Measurements from ENCODE around the gene FEM1C. TPM values are rescaled to one million over a fixed set of nuclear protein-coding genes. Genes with fewer than 3 reads are reported as not detected.
"Not testable (repeated sequence)": the region's sequence is repeated elsewhere in the genome, so short reads cannot be mapped to it uniquely, and the experiment has no call there.

Gene FEM1C
- total RNA-seq, 1 donor from 2014 or later: 33.7 TPM

DNA sequence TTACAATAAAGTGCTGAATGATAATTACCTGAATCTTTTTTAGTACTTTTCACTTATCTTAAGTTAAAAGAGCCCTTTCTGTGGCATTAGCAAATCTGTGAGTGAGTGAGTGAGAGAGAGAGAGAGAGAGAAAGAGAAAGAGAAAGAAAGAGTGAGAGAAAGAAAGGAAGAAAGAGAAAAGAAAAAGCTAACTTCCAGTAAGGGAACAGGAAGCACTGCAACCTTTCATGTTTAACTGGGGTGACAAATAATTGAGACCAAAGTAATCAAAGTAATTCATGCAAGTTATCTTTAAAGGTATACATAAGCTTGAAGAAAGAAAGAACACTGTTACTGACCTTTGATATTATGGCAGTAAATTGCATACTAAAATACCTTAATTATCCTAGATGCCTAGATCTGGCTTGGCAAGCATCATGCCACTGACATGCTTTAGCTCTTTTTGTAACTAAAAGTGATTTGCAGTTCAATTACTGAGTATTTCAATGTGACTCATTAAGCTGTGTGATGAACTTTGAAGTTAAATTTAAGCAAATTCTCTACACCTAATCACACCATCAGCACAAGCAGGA lies 21.7 kb downstream of the FEM1C start:
- no peak for DNase-seq (ENCODE audit: low spot score)

DNA sequence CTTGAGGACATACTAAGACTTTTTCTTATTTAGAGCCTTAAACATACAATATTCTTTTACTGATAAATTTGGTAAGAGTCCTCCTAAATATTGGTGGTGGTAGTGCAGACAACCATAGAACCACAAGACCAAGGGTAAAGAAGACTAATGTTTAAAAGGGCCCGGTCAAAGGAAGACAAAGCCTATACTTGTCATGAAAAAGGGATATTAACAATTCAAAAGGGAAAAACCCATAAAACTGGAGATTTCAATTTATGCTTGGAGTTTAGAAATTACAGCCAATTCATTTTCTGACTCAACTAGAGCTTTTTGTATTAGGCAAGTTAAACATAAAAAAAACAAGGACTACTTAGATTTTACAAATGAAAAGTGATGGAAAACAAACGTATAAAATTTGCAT lies 24.4 kb downstream of the FEM1C start:
- no peak for DNase-seq (ENCODE audit: low spot score)

DNA sequence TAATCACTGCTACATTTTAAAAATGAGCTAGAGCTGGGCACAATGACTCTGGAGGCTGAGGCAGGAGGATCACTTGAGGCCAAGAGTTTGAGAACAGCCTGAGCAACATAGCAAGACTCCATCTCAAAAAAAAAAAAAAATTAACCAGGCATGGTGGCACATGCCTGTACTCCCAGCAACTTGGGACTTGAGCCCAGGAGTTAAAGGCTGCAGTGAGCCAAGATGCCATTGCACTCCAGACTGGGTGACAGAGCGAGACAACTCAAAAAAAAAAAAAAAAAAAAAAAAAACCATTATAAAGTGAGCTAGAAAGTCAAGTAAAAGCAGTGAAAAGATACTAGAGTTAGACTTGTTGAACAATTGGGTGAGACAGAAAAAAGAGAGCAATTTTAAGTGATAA lies 28.2 kb downstream of the FEM1C start:
- no peak for DNase-seq (ENCODE audit: low spot score)

DNA sequence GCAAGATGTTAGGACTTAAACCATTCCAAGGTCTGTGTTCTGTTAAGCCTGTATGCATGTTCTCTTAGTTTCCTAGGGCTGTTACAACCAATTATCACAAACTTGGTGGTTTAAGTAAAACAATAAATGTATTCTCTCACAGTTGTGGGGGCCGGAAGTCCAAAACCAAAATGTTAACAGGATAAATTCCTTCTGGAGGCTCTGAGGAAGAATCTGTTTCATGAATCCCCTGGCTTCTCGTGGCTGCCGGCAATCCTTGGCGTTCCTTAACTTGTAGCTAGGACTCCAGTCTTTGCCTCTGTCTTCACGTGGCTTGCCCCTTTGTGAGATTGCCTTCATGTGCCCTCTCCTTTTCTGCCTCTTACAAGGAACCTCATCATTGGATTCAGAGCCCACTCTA lies 30.4 kb downstream of the FEM1C start:
- no peak for DNase-seq (ENCODE audit: low spot score)

DNA sequence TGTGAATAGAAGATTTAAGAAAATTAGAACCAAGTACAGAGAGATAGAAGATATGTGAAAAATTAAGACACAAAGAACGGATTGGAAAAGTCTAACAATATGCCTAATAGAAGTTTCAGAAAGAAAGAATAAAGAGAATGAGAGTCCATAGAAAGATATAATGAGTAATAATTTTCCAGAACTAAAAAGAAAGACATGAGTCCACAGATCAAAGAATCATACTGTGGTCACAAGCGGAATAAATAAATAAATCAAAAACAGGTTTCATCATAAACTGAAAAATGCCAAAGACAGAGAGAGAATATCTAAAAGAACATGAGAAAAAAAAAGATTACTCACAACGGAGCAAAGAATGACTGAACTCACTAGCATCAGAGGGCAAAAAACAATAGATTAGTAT lies 32.9 kb downstream of the FEM1C start:
- DNase-seq (ENCODE audit: low spot score): no peak

DNA sequence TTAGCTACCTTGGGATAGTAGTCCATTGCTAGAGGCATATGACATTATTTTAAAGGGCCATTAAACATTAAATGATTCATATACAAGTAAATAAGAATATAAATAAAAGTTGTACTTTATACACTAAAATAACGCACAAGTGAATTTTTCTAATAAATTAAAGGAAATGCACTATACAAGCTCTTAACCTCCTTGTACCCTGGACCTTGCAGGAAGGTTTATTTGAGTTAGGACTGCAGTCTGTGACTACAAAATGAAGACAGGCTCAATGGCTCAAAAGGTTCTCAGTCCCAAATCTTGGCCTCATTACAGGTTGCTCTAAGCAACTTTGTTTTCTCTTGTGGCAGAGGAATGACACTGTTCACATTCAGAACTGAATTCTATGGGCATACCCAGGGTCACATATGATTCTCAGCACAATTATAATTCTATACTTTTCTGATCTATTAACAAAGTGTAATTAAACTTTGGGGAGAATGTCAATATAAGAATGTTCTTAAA lies 34.4 kb downstream of the FEM1C start:
- no peak for DNase-seq (ENCODE audit: low spot score)

GRCh38 chr5:115509547-115509946 lies 35.0 kb downstream of the FEM1C start:
- DNase-seq (ENCODE audit: low spot score): peak; percentile 19

- DNase-seq (ENCODE audit: low spot score): peak; percentile 95
Measured at GRCh38 chr5:115507681-115508080, 36.9 kb downstream of the FEM1C start.

DNA sequence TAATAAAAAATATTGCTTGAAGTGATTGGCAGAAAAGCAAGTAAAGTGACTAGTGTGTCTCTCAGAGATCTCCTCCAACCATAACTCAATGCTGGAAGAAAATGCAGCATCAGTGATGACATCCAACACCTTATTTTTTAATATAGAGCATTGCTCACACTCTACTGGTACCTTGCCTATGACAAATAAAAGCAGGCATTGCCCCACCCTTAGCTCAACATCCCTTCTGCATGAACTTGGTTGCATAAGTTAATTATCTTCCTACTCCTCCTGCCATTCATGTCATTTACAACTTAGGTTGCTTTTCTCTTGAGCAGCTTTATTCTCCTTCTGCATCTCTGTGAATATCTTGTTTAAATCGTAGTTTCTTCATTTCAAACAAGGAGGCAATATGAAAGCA lies 41.2 kb downstream of the FEM1C start:
- DNase-seq (ENCODE audit: low spot score): no peak

DNA sequence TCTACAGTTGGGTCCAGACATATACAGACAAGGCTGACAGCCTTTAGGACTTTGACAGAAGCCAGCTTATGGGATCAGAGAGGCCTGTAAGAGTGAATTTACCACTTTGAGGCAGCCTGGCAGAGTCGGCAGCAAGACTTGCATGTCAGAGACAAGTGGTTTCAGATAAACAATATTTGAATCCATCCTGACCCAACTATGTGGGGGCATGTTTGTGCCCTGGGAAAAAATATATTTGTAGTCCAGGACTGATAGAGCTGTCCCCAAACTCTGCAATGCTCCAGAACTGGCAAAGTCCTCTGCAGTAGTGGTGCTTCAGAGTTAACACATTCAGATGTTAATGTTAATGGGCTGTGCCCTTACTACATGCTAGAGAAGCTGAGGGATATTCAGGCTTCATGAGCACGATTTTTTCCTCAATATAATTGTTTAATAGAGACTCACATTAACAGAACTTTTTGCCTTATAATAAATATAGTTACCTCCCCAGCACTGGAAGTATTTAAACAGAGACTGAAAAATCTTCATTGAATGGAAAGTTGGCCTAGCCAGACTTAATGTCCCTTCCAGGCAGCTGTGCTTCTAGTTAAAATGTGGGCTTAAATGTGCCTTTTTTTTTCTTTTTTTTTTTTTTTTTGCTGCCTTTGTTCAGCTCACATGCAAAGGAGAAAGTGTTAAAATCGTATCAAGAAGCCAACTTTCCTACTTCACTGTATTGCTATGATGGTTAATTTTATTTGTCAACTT lies 42.9 kb downstream of the FEM1C start:
- DNase-seq (ENCODE audit: low spot score): peak; percentile 72

GRCh38 chr5:115500225-115500624 lies 44.4 kb downstream of the FEM1C start:
- DNase-seq (ENCODE audit: low spot score): no peak

- DNase-seq (ENCODE audit: low spot score): no peak
Measured at GRCh38 chr5:115496936-115497576, 47.5 kb downstream of the FEM1C start.

GRCh38 chr5:115494570-115495289 lies 49.8 kb downstream of the FEM1C start:
- DNase-seq (ENCODE audit: low spot score): peak; percentile 57

GRCh38 chr5:115490596-115490995 lies 54.0 kb downstream of the FEM1C start:
- DNase-seq (ENCODE audit: low spot score): no peak

DNA sequence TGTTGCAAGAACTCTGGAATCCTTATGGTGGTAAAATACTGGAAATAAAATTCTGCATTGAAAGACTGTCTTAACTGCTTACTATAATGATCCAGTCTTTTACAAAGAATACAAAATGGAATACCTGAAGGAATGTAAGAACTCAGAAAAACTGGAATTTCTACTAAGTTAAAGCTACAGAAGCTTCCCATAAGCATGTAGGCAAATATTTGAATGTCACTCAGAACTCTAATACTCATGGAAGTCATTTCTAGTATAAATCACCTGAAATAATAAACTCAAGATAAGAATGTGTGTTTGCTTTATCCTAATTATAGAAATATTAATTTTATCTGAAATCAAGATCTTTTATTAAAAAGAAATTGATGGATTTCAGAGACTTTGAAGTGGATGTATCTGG lies 54.8 kb downstream of the FEM1C start:
- DNase-seq (ENCODE audit: low spot score): no peak

DNA sequence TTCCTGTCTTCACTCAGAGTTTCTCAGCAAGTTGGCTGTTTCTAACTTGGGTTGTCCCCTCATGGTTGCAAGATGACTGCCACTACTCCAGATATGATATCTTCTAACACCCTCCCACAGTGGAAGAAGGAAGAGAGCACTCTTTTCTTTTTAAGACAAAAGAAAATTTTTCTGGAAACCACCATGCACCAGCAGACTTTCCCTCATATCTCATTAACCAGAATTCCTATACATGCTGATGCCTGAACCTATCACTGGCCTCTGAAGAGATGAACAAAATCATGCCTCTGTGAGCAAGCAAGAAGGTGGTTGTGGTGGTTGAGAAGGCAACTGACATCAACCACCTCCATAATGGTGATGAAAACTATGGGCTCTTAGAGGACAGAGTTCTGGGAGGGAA lies 56.8 kb downstream of the FEM1C start:
- DNase-seq (ENCODE audit: low spot score): no peak

- no peak for DNase-seq (ENCODE audit: low spot score)
Measured at GRCh38 chr5:115487168-115487567, 57.4 kb downstream of the FEM1C start.

GRCh38 chr5:115486728-115487127 lies 57.8 kb downstream of the FEM1C start:
- no peak for DNase-seq (ENCODE audit: low spot score)

DNA sequence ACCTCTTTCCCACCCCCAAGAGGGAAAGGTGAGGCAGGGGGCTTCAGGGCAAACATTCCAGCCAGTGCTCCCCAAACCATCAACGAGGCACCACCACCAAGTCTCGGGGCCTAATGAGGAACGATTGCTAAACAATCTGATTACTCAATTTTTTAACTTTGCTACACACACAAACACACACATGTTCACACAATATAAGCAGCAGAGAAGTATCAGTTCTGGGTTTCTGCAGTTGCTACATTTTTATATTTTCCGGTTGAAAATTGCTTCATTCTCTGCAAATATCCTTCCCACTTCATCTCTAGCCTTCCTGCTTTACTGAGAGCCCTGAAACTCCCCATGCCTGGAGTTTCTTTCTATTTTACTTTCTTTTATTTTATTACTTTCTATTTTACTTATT lies 60.2 kb downstream of the FEM1C start:
- no peak for DNase-seq (ENCODE audit: low spot score)

DNA sequence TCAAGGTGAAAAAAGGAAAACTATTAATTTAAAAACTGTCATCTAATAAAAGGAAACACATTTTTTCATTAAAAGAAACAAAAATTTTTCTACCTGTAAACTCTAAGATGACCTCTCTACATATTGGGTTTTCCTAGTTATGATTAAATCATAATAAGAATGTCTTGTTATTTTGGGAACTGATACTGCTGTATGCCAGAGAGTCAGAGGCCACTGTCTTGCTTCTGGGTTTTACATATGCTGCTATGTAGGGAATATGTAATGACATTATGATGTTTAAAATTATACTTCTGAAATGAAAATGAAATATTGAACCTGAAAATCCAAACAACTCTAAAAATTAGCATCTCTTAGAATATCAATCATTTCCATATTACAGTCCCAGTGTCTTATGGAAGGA lies 63.7 kb downstream of the FEM1C start:
- DNase-seq (ENCODE audit: low spot score): no peak

DNA sequence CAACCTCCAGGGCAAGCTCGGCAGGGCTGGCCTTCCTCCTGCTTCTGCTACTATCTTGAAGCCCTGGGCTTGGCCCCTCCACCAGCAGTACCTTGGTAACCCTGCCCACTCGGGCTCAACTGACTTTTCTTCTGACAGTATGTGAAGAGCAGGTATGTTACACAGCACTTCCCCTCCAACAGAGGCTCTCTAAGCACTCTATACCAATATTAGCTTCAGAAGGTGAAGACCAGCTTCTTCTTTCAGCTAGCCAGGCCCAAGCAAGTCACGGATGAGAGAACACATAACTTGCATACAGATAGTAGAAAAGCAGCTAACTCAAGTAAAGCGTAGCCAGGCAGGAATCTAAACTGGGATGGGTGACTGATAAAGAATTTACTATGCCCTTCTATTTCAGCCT lies 64.3 kb downstream of the FEM1C start:
- no peak for DNase-seq (ENCODE audit: low spot score)

DNA sequence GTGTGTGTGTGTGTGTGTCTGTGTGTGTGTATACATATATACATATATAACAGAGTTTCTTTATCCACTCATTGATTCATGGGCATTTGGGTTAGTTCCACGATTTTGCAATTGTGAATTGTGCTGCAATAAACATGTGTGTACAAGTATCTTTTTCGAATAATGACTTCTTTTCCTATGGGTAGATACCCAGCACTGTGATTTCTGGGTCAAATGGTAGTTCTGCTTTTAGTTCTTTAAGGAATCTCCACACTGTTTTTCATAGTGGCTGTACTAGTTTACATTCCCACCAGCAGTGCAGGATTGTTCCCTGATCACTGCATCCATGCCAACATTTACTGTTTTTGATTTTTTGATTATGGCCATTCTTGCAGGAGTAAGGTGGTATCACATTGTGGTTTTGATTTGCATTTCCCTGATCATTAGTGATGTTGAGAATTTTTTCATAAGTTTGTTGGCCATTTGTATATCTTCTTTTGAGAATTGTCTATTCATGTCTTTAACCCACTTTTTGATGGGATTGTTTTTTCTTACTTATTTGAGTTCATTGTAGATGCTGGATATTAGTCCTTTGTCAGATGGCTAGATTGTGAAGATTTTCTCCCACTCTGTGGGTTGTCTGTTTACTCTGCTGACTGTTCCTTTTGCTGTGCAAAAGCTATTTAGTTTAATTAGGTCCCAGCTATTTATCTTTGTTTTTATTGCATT lies 65.3 kb downstream of the FEM1C start:
- DNase-seq (ENCODE audit: low spot score): not testable (repeated sequence)
